Mucosa of descending colon (tissue), 3 donors: ENCODE measurements around the gene MPZL2. TPM values are rescaled to one million over a fixed set of nuclear protein-coding genes. Genes with fewer than 3 reads are reported as not detected.
A peak's percentile ranks its signal among the peaks of the same experiment; 100 is the strongest.

Source experiments
- ATAC-seq: fragments of 200-7000 bp; cut with Tn5 transposase; one replicate; pipeline ENCODE4 v1.9.1; 2020; ENCODE audit warnings: mild to moderate bottlenecking, moderate library complexity
- DNase-seq, 3 donors: peaks; one replicate each; pipeline ENCODE4 v3.0.0-alpha.2; 2020
- H3K36me3 ChIP-seq: fragments of 200-600 bp; one replicate; pipeline ENCODE4 v1.8.0; 2021; ENCODE audit warnings: low read depth, mild to moderate bottlenecking
- H3K4me1 ChIP-seq: fragments of 200-600 bp; one replicate; pipeline ENCODE4 v1.8.0; 2021; ENCODE audit warnings: low read depth, mild to moderate bottlenecking
- H3K4me3 ChIP-seq: fragments of 200-600 bp; one replicate; pipeline ENCODE4 v1.8.0; 2021; ENCODE audit warnings: mild to moderate bottlenecking
- H3K9me3 ChIP-seq: fragments of 200-600 bp; one replicate; pipeline ENCODE4 v1.8.0; 2021; ENCODE audit warnings: mild to moderate bottlenecking
- CTCF ChIP-seq: fragments of 200-600 bp; IDR thresholded peaks from one replicate; pipeline ENCODE4 v1.8.0; 2022; ENCODE audit warnings: antibody characterized with exemption, mild to moderate bottlenecking
- intact Hi-C, 2 donors: fragments of 100-400 bp; cut with DNase I in 1 of 2; cut with micrococcal nuclease in 1 of 2; formaldehyde crosslinking; loops; one replicate each; pipeline versions ENCODE4 v1.11.0 to v1.11.1; 2022; cut with DNase I, micrococcal nuclease
- total RNA-seq, 3 donors: library from RNA; stranded (reverse); fragmentation: NEBNext Ultra II Directional in 2 of 3; extraction: Animal tissue kit (Norgen Biotek cat#: 25700) in 2 of 3; gene quantifications; one replicate each; pipeline versions ENCODE4 v1.2.1 to v1.2.4, GENCODE V29; 2021 to 2023
- donor health status: DM: no; HTN: no; CAD: no; lungs with moderate emphysema.
- donor health status: DM: no; HTN: no; CAD: no.
- donor health status: DM: no; HTN: yes; CAD: no.

MPZL2 gene
- total RNA-seq, 3 donors from 2014 or later = 34.4 to 83.1 (median 72.4) TPM

DNA sequence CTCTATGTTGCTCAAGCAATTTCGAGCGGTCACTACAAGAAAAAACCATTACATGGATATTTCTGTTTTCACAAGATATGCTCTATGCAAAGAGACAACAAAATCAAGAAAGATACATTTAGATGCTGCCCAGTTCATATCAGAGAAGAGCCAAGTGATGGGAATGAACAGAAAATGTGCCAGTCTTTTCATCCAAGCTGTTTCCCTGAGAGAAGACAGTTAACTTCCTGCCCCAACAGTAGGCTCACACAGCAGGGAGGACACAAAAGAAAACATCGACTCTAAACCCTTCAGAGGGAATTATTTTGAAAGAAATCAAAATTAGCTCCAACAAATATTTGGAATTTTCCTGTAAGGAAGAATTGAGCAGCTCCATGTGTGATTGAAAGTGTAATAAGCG is 50.9 kb downstream of the MPZL2 start:
- ATAC-seq (no peak), DNase-seq (no peak)
- H3K36me3 ChIP-seq = no peaks in the 10 kb centered on the region
- TF ChIP-seq CTCF = no peak
- no peak overlapping the region for H3K4me3 ChIP-seq
- intact Hi-C loops = no loop called here
- H3K4me1 ChIP-seq = peaks cover 34% of the 10 kb centered on the region
- no peaks in the 10 kb centered on the region for H3K9me3 ChIP-seq

DNA sequence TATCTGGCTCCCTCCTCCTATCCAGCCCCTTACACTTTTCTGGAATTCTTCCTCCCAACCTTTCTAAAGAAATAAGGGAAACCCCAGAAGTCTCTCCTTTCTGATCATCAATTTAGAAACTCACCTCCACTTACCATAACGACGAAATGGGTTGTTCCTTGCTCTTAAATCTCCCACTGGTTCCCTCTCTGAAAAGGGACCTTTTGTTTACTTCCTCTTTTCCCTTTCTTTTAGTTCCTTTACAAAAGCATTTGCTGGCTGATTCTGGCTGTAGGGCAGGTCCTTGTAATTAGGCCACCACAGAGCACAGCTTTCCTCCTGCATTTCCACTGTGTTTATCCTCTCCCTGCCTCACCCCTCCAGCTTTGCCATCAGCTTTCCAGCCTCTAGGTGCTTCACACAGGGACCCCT is 51.3 kb downstream of the MPZL2 start:
- no peaks in the 10 kb centered on the region for H3K36me3 ChIP-seq
- no peak for TF ChIP-seq CTCF
- no peaks in the 10 kb centered on the region for H3K9me3 ChIP-seq
- intact Hi-C loops = no loop called here
- H3K4me3 ChIP-seq = no peak overlapping the region
- peaks cover 34% of the 10 kb centered on the region for H3K4me1 ChIP-seq
- ATAC-seq (peak; percentile 26), DNase-seq (no peak)

GRCh38 chr11:118212131-118212725 is 51.9 kb downstream of the MPZL2 start:
- intact Hi-C loops = no loop called here
- H3K4me1 ChIP-seq = peaks cover 34% of the 10 kb centered on the region
- H3K36me3 ChIP-seq = no peaks in the 10 kb centered on the region
- TF ChIP-seq CTCF = no peak
- peak; percentile 8 for ATAC-seq
- no peak overlapping the region for H3K4me3 ChIP-seq
- no peak for DNase-seq
- H3K9me3 ChIP-seq = no peaks in the 10 kb centered on the region

GRCh38 chr11:118211006-118211405 is 53.1 kb downstream of the MPZL2 start:
- no peaks in the 10 kb centered on the region for H3K9me3 ChIP-seq
- no peak for TF ChIP-seq CTCF
- peaks cover 39% of the 10 kb centered on the region for H3K4me1 ChIP-seq
- ATAC-seq = no peak
- H3K36me3 ChIP-seq = no peaks in the 10 kb centered on the region
- intact Hi-C loops = no loop called here
- H3K4me3 ChIP-seq = no peak overlapping the region
- DNase-seq = no peak

DNA sequence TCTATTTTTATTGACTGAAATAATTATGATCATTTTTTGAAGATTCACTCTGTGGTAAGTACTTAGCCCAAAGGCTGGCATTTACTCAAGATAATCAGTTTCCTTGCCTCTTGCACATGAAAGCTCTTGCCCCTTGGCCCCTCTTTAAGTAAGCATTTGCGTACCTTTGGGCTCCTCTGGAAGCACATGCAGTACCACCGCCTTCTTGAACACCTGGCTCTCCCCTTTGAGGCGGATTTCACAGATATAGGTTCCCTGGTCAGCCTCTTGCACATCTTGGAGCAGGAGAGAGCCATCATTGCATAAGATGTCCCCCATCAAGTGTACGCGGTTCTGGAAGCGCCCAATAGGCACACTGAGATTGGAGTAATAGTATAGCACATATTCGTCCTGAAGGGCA is 53.8 kb downstream of the MPZL2 start:
- H3K4me3 ChIP-seq = no peak overlapping the region
- H3K36me3 ChIP-seq = no peaks in the 10 kb centered on the region
- no peak for ATAC-seq
- intact Hi-C loops = no loop called here
- peaks cover 37% of the 10 kb centered on the region for H3K4me1 ChIP-seq
- no peak for TF ChIP-seq CTCF
- no peaks in the 10 kb centered on the region for H3K9me3 ChIP-seq
- DNase-seq = no peak

DNA sequence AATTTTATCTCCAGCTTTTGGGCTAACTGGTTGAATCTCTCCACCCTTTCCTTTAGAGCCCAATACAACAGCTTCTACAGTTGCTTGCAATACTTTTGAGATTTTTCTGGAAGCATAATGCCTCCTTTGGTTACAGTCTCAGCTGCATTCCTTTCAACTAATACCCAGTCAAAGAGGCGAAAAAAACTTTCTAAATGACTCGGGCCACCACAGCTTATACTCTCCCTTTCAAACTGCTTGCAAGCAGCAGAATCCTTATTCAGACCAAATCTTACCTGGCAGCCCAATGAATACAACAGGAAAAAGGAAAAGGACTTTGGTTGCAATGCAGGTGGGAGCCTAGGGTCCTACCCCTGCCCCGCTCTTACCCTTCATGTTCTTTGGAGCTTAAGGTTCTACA is 55.1 kb downstream of the MPZL2 start:
- H3K4me1 ChIP-seq = peaks cover 29% of the 10 kb centered on the region
- H3K36me3 ChIP-seq = no peaks in the 10 kb centered on the region
- no peaks in the 10 kb centered on the region for H3K9me3 ChIP-seq
- no peak for TF ChIP-seq CTCF
- no peak overlapping the region for H3K4me3 ChIP-seq
- intact Hi-C loops = loop anchor here in 1 of 2 donors (10.0 kb wide), 1 partner anchor 76 kb away; no protein-coding TSS in a partner anchor
- no peak for DNase-seq
- ATAC-seq = no peak
